Naive thymus-derived CD8-positive, alpha-beta T cell (primary cell): ENCODE data around the gene CFAP119. TPM values are rescaled to one million over a fixed set of nuclear protein-coding genes. Genes with fewer than 3 reads are reported as not detected.
A peak's percentile ranks its signal among the peaks of the same experiment; 100 is the strongest.

Experiments used
- ATAC-seq, 2 donors: fragments of 150-1000 bp; cut with Tn5 transposase in 1 of 2; sonication (Bioruptor Pico), chemical (Tn5 transposase) in 1 of 2; 1 replicate in 1 of 2; 2 replicates in 1 of 2; pipeline ENCODE4 v1.10.0; 2021; ENCODE audit warnings: mild to moderate bottlenecking in 2 of 2, moderate library complexity in 2 of 2
- POLR2A ChIA-PET: fragments of 350-600 bp; sonication (Branson Sonifier 250); formaldehyde crosslinking; loops from one replicate; lab custom pipeline; 2021; ENCODE audit warnings: antibody characterized with exemption; lab: Charles Lee
- DNase-seq, 10 donors: peaks; one replicate each; pipeline versions ENCODE4 v3.0.0 to v3.0.0-alpha.2; 2020 to 2022
- H3K27ac Mint-ChIP-seq, 10 donors: one replicate each; pipeline ENCODE4 v1.8.0; 2020 to 2022; ENCODE audit warnings: mild to moderate bottlenecking in 10 of 10, mixed read lengths in 10 of 10, moderate library complexity in 4 of 10, inconsistent platforms in 1 of 10
- H3K27me3 Mint-ChIP-seq, 5 donors: one replicate each; pipeline ENCODE4 v1.8.0; 2021 to 2022; ENCODE audit warnings: mixed read lengths in 5 of 5
- H3K36me3 Mint-ChIP-seq, 3 donors: one replicate each; pipeline ENCODE4 v1.8.0; 2020 to 2022; ENCODE audit warnings: mixed read lengths in 3 of 3, mild to moderate bottlenecking in 2 of 3, inconsistent platforms in 1 of 3
- H3K4me1 Mint-ChIP-seq, 4 donors: one replicate each; pipeline ENCODE4 v1.8.0; 2021 to 2022; ENCODE audit warnings: mixed read lengths in 4 of 4
- H3K4me3 Mint-ChIP-seq, 10 donors: one replicate each; pipeline ENCODE4 v1.8.0; 2020 to 2022; ENCODE audit warnings: mild to moderate bottlenecking in 10 of 10, mixed read lengths in 10 of 10, moderate library complexity in 6 of 10, inconsistent platforms in 1 of 10
- H3K9me3 Mint-ChIP-seq, 9 donors: one replicate each; pipeline ENCODE4 v1.8.0; 2020 to 2022; ENCODE audit warnings: mixed read lengths in 9 of 9, mild to moderate bottlenecking in 3 of 9, inconsistent platforms in 1 of 9, moderate library complexity in 1 of 9
- polyA plus RNA-seq, 3 donors: library from polyadenylated mRNA; unstranded; fragments of 300-500 nt; fragmentation: Illumina TruSeq; gene quantifications; one replicate each; pipeline ENCODE4 v1.2.3, GENCODE V29; 2021
- total RNA-seq, 8 experiments: library from RNA in 2 of 8; stranded (reverse) in 2 of 8; gene quantifications; one replicate each; pipeline ENCODE4 v1.2.3 and lab custom pipeline; 2021 to 2026

The CFAP119 gene
- total and polyA plus RNA-seq, 5 experiments from 2014 or later = 0.11 to 4.1 (median 0.38) TPM

GRCh38 chr16:30767767-30768465 lies 6.1 kb upstream of the CFAP119 start:
- POLR2A ChIA-PET = interaction anchor here (0.6 kb wide), 1 partner anchor 36 kb away, joined by 7 read pairs; no protein-coding TSS in a partner anchor
- H3K4me1 Mint-ChIP-seq = peaks cover 19 to 29% (median 27%) of the 10 kb centered on the region in 4 donors
- H3K36me3 Mint-ChIP-seq = peaks cover 0 to 89% (median 22%) of the 10 kb centered on the region in 3 donors
- ATAC-seq = no peak
- H3K9me3 Mint-ChIP-seq = no peaks in the 10 kb centered on the region
- H3K4me3 Mint-ChIP-seq = peak overlapping the region in 1 of 10 donors; percentile 22
- peak in 1 of 10 donors; percentile 49 for DNase-seq
- H3K27ac Mint-ChIP-seq = peak overlapping the region in 2 of 10 donors; percentile 71 to 82
- no peaks in the 10 kb centered on the region for H3K27me3 Mint-ChIP-seq

GRCh38 chr16:30766933-30767284 lies 5.0 kb upstream of the CFAP119 start:
- ATAC-seq (no peak), DNase-seq (no peak)
- Mint-ChIP-seq H3K9me3 (no peaks in the 10 kb centered on the region), H3K4me3 (no peak overlapping the region), H3K27me3 (no peaks in the 10 kb centered on the region), H3K36me3 (peaks cover 0 to 79% (median 22%) of the 10 kb centered on the region in 3 donors), H3K4me1 (peaks cover 13 to 32% (median 26%) of the 10 kb centered on the region in 4 donors), H3K27ac (peak overlapping the region in 2 of 10 donors; percentile 33 to 82)
- POLR2A ChIA-PET = interaction anchor here (0.5 to 0.7 kb wide), 2 partner anchors 843 to 957 kb away, joined by 3 read pairs; no protein-coding TSS in a partner anchor

GRCh38 chr16:30766206-30766932 lies 4.5 kb upstream of the CFAP119 start:
- no peak for DNase-seq
- Mint-ChIP-seq H3K36me3 (peaks cover 0 to 73% (median 22%) of the 10 kb centered on the region in 3 donors), H3K9me3 (no peaks in the 10 kb centered on the region), H3K4me1 (peaks cover 14 to 34% (median 27%) of the 10 kb centered on the region in 4 donors), H3K27ac (peak overlapping the region in 1 of 10 donors; percentile 33), H3K27me3 (no peaks in the 10 kb centered on the region), H3K4me3 (no peak overlapping the region)
- POLR2A ChIA-PET = interaction anchor here (0.5 to 0.7 kb wide), 2 partner anchors 842 to 956 kb away, joined by 3 read pairs; no protein-coding TSS in a partner anchor
- ATAC-seq = no peak

GRCh38 chr16:30764816-30765465 lies 3.1 kb upstream of the CFAP119 start:
- H3K9me3 Mint-ChIP-seq = no peaks in the 10 kb centered on the region
- no peak overlapping the region for H3K4me3 Mint-ChIP-seq
- POLR2A ChIA-PET = interaction anchor here (1.3 to 1.5 kb wide), 2 partner anchors 49 to 103 kb away, joined by 3 read pairs; no protein-coding TSS in a partner anchor
- H3K27me3 Mint-ChIP-seq = no peaks in the 10 kb centered on the region
- ATAC-seq = no peak
- H3K36me3 Mint-ChIP-seq = peaks cover 0 to 59% (median 18%) of the 10 kb centered on the region in 3 donors
- H3K4me1 Mint-ChIP-seq = peaks cover 20 to 43% (median 36%) of the 10 kb centered on the region in 4 donors
- no peak for DNase-seq
- H3K27ac Mint-ChIP-seq = peak overlapping the region in 1 of 10 donors; percentile 60

GRCh38 chr16:30764086-30764485 lies 2.2 kb upstream of the CFAP119 start:
- no peaks in the 10 kb centered on the region for H3K9me3 Mint-ChIP-seq
- peaks cover 20 to 51% (median 35%) of the 10 kb centered on the region in 4 donors for H3K4me1 Mint-ChIP-seq
- POLR2A ChIA-PET = interaction anchor here (0.6 to 1.5 kb wide), 3 partner anchors 13 to 102 kb away, joined by 3 to 5 read pairs (median 3); no protein-coding TSS in a partner anchor
- H3K27me3 Mint-ChIP-seq = no peaks in the 10 kb centered on the region
- H3K36me3 Mint-ChIP-seq = peaks cover 0 to 52% (median 18%) of the 10 kb centered on the region in 3 donors
- peak overlapping the region in 7 of 10 donors; percentile 57 to 99 (median 94) for H3K4me3 Mint-ChIP-seq
- peak overlapping the region in 4 of 10 donors; percentile 12 to 95 (median 56) for H3K27ac Mint-ChIP-seq
- DNase-seq (no peak), ATAC-seq (no peak)

GRCh38 chr16:30762991-30763725 lies 1.3 kb upstream of the CFAP119 start:
- H3K9me3 Mint-ChIP-seq = no peaks in the 10 kb centered on the region
- H3K36me3 Mint-ChIP-seq = peaks cover 0 to 45% (median 15%) of the 10 kb centered on the region in 3 donors
- ATAC-seq (no peak), DNase-seq (no peak)
- H3K27me3 Mint-ChIP-seq = no peaks in the 10 kb centered on the region
- POLR2A ChIA-PET = interaction anchor here (0.6 to 1.5 kb wide), 10 partner anchors 9 to 340 kb away, joined by 3 to 8 read pairs (median 3); partner anchors contain the start of gene PHKG2
- H3K27ac Mint-ChIP-seq = peak overlapping the region; percentile 88 to 97 (median 94)
- peaks cover 18 to 55% (median 35%) of the 10 kb centered on the region in 4 donors for H3K4me1 Mint-ChIP-seq
- peak overlapping the region; percentile 85 to 99 (median 96) for H3K4me3 Mint-ChIP-seq

GRCh38 chr16:30761427-30761927 lies 385 bp downstream of the CFAP119 start:
- POLR2A ChIA-PET = interaction anchor here (1.0 kb wide), 1 partner anchor 44 kb away, joined by 3 read pairs; no protein-coding TSS in a partner anchor
- ATAC-seq (peak; percentile 46 to 53), DNase-seq (peak in 7 of 10 donors; percentile 21 to 72 (median 27))
- peak overlapping the region; percentile 80 to 97 (median 94) for H3K27ac Mint-ChIP-seq
- H3K9me3 Mint-ChIP-seq = no peaks in the 10 kb centered on the region
- H3K4me3 Mint-ChIP-seq = peak overlapping the region; percentile 85 to 99 (median 96)
- peaks cover 13 to 43% (median 31%) of the 10 kb centered on the region in 4 donors for H3K4me1 Mint-ChIP-seq
- peaks cover 0 to 29% (median 5%) of the 10 kb centered on the region in 3 donors for H3K36me3 Mint-ChIP-seq
- H3K27me3 Mint-ChIP-seq = no peaks in the 10 kb centered on the region

- peak overlapping the region; percentile 85 to 99 (median 96) for H3K4me3 Mint-ChIP-seq
- POLR2A ChIA-PET = interaction anchor here (0.8 to 1.6 kb wide), 3 partner anchors 13 to 65 kb away, joined by 3 to 8 read pairs (median 3); partner anchors contain the start of gene PHKG2
- H3K27ac Mint-ChIP-seq = peak overlapping the region; percentile 2 to 97 (median 94)
- peak in 1 of 10 donors; percentile 9 for DNase-seq
- ATAC-seq = no peak
- H3K27me3 Mint-ChIP-seq = no peaks in the 10 kb centered on the region
- no peaks in the 10 kb centered on the region for H3K9me3 Mint-ChIP-seq
- H3K36me3 Mint-ChIP-seq = peaks cover 0 to 25% (median 3%) of the 10 kb centered on the region in 3 donors
- H3K4me1 Mint-ChIP-seq = peaks cover 12 to 43% (median 31%) of the 10 kb centered on the region in 4 donors
These were observed 1.1 kb downstream of the CFAP119 start for GRCh38 chr16:30760577-30761426.

- POLR2A ChIA-PET = interaction anchor here (0.6 to 1.6 kb wide), 4 partner anchors 10 to 64 kb away, joined by 3 to 8 read pairs (median 5); partner anchors contain the start of gene PHKG2
- H3K36me3 Mint-ChIP-seq = peaks cover 0 to 21% (median 3%) of the 10 kb centered on the region in 3 donors
- peaks cover 12 to 43% (median 31%) of the 10 kb centered on the region in 4 donors for H3K4me1 Mint-ChIP-seq
- H3K4me3 Mint-ChIP-seq = peak overlapping the region in 7 of 10 donors; percentile 15 to 99 (median 96)
- no peak for ATAC-seq
- no peaks in the 10 kb centered on the region for H3K9me3 Mint-ChIP-seq
- H3K27me3 Mint-ChIP-seq = no peaks in the 10 kb centered on the region
- DNase-seq = no peak
- H3K27ac Mint-ChIP-seq = peak overlapping the region in 3 of 10 donors; percentile 8 to 88 (median 29)
These were observed 1.8 kb downstream of the CFAP119 start for GRCh38 chr16:30760001-30760559.

- Mint-ChIP-seq H3K4me3 (peak overlapping the region in 3 of 10 donors; percentile 11 to 73 (median 45)), H3K9me3 (no peaks in the 10 kb centered on the region), H3K27ac (peak overlapping the region in 4 of 10 donors; percentile 27 to 65 (median 38)), H3K36me3 (peaks cover 0 to 21% (median 3%) of the 10 kb centered on the region in 3 donors), H3K27me3 (no peaks in the 10 kb centered on the region), H3K4me1 (peaks cover 12 to 42% (median 30%) of the 10 kb centered on the region in 4 donors)
- POLR2A ChIA-PET = interaction anchor here (0.6 to 1.6 kb wide), 3 partner anchors 11 to 755 kb away, joined by 3 to 8 read pairs (median 7); partner anchors contain the start of gene PHKG2
- DNase-seq (no peak), ATAC-seq (no peak)
These were observed 2.8 kb downstream of the CFAP119 start for GRCh38 chr16:30758988-30759491.
